ENCODE results near the gene XPO5. TPM values are rescaled to one million over a fixed set of nuclear protein-coding genes. Genes with fewer than 3 reads are reported as not detected.
"Not testable (repeated sequence)": the region's sequence is repeated elsewhere in the genome, so short reads cannot be mapped to it uniquely, and the experiment has no call there.

The XPO5 gene
- total RNA-seq, 1 experiment from 2014 or later: 42.2 TPM

DNA sequence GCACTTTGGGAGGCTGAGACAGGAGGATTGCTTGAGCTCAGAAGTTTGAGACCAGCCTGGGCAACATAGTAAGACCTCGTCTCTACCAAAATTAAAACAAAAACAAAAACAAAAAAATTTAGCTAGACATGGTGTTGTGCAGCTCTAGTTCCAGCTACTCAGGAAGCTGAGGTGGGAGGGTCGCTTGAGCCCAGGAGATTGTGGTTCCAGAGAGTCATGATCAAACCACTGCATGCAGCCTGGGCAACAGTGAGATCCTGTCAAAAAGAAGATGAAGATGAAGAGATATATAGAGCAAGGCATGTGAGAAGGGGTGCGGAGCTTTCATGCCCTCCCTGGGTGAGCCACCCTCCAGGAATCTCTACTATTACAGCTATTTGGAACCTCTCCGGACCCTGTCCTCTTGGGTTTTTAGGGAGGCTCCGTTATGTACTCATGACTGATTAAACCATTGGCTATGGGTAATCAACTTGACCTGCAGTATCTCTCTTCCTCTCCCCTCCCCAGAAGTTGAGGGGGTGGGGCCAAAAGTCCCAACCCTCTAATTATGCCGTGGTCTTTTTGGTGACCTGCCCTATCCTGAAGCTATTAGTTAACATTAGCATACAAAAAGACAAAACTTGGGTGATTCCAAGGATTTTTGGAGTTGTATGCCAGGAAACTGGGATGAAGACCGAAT, 9.2 kb upstream of the XPO5 start:
- peak; percentile 29 for DNase-seq (ENCODE audit: low read depth)

DNA sequence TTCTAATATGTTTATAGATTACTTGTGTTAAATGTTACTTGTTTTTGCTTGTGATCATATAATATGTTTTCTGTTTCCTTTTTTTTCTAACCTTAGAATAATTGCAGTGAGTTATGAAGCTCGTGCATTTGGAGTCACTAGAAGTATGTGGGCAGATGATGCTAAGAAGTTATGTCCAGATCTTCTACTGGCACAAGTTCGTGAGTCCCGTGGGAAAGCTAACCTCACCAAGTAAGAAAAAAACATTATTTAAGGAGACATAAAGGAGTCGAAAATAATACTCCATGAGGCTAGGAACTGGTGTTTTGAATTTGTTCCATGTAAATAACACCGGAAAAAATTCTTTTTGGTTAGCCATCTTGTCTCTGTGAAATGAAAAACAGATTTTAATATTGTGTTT, 7.1 kb upstream of the XPO5 start:
- DNase-seq (ENCODE audit: low read depth): no peak

DNA sequence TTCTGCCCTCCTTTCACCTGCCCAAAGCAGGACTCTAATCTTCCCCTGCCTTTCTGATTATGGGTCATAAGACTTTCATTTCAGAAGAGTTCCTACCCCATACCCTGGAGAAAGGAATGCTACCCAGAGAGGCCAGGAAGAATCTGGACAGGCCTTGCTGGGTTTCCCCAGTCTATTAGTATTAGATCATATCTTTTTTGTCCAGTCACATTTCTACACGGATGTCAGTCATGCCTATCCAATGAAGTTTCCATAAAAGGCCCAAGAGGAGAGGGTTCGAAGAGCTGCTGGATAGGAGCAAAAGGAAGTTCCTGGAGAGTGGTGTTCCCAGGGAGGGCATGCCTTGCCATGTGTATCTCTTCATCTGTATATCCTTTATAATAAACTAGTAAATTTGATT, 3.3 kb upstream of the XPO5 start:
- peak; percentile 41 for DNase-seq (ENCODE audit: low read depth)

DNA sequence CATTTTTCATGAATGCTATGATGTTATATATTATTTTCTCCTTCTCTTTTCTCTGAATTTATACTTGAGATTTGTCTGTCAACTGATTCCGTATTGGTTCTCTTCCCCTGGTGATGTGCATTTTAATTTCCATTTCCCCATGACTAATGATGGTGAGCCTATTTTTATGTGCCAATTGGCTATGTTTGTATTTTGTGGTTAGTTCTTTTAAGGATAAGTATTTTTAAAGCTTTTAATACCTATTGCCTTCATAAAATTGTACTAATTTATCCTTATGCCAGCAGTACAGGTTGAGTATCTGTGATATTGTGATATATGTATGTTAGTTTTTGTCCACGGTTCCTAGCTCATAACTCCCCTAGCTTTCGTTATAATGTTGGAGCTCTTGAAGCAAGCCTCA, 2.9 kb upstream of the XPO5 start:
- DNase-seq (ENCODE audit: low read depth): peak; percentile 40

DNA sequence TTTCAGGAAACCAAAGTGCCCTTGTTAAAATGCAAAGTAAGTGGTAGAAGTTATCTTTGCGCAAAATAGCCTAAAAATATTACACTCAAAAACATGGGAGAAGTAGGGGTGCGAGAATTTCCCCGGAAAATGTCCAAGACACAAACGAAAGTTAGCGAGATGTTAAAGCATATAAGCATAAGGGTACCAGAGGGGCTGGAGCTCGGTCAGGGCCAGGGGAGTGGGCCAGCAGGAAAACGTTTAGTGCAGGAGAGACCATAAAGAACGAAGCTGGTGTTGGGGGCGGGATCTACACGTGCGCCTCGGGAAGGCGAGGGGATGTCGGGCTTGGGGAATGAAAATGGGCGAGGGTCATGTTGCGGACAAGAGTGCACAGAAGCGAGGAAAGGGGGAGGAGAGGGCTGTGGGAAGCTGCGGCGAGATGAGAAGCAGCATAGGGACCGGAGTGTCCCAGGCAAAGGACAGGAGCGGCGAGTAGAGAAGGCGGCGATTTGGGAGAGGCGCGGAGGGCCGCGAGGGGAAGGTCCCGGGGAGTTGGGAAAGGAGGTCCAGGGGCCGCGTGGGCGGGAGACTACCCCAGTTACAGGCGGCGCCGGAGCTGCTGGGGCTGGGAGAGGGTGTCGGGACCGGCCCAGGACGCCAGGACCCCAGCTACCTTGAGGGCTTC, 600 bp downstream of the XPO5 start:
- DNase-seq (ENCODE audit: low read depth): peak; percentile 45

DNA sequence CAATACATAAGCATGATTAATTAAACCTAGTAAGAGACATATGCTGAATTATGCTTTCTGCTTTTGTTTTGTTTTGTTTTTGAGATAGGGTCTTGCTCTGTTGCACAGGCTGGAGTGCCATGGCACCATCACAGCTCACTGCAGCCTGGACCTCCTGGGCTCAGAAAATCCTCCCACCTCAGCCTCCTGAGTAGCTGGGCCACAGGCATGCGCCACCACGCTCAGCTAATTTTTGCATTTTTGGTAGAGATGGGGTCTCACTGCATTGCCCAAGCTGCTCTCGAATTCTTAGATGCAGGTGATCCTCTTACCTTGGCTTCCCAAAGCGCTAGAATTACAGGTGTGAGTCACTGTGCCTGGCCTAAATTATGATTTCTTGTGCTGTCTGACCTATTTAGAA, 3.8 kb downstream of the XPO5 start:
- DNase-seq (ENCODE audit: low read depth): no peak

DNA sequence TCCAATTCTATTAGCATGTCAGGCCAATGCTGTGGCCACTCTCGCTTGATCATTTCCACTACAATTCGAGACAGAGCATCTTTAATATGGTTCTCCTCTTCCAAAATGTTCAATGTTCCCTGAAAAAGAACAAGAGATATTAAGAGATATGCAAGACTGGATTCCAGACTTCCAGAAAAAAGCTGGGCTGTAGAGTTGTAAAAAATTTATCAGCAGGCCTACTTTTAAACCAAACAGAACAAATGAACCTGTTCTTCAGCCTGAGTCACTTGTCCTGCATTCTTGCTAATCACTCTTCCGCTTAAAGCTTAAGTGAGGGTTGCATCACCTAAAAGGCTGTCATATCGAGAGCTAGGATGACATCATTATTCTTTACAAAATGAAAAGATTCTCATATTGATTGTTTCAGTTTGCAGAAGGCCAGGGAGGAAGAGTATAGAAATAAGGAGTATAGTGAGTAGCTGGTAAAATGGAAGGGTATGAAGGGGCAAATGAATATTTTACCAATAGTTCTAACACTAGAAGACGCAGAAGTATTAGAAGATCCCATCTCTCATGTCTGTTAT, 4.9 kb downstream of the XPO5 start:
- DNase-seq (ENCODE audit: low read depth): peak; percentile 5

DNA sequence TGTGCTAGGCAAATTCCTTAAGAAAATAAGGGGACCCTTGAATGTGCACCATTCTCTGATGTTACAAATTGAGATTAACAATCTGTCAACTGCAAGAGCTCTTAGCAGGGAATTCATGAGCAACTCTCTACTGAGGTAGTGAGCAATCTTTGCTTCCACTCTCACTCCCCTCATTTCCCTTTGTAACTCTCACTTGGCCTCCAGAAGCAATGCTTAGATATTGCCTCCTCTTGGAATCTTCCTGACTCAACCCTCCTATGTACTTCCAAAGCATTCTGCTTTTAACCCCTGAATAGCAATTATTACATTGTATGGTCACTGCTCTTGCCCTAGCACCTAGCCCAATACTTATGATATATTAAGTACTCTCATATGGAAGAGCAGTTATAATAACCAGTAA, 16.5 kb downstream of the XPO5 start:
- no peak for DNase-seq (ENCODE audit: low read depth)

DNA sequence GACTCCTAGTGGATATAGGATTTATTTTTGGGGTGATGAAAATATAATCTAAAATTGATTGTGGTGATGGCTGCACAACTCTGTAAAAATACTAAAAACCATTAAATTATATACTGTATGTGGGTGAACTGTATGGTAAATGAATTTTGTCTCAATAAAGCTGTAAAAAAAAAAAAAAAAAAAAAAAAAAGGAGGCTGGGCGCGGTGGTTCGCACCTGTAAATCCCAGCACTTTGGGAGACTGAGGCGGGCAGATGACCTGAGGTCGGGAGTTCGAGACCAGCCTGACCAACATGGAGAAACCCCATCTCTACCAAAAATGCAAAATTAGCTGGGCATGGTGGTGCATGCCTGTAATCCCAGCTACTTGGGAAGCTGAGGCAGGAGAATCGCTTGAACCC, 18.2 kb downstream of the XPO5 start:
- not testable (repeated sequence) for DNase-seq (ENCODE audit: low read depth)

DNA sequence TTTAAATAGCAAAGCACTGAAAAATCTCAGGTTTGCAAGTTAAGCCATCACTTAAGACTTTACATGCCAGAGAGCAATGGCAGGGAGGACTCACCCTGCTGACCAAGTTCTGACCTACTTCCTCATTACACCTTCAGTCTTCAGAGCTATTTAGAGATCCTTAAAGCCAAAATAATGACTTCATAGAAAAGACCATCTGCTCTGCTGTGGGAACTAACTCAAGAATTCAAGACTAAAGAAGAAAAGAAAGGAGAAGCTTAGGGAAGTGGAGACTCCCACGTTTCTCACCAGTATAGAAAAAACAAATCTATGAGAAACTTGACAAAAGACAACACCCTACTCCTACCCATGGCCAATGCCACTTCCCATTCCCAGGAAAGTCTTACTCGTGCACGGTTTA, 28.6 kb downstream of the XPO5 start:
- DNase-seq (ENCODE audit: low read depth): no peak

DNA sequence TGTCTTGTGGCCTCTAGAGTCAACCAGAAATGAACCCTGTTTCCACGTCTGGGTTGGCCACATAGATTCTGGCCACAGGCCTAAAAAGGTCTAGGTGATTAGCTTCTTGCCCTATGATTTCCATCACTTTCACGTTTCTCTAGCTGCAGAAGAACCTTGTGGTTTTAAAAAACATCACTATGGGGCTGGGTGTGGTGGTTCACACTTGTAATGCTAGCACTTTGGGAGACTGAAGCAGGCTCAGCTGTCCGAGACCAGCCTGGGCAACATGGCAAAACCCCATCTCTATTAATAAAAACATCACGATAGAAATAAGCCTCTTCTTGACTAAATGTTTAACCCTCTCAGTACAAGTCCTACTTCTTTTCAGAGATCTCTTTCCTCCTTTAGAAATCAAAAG, 31.4 kb downstream of the XPO5 start:
- DNase-seq (ENCODE audit: low read depth): no peak

DNA sequence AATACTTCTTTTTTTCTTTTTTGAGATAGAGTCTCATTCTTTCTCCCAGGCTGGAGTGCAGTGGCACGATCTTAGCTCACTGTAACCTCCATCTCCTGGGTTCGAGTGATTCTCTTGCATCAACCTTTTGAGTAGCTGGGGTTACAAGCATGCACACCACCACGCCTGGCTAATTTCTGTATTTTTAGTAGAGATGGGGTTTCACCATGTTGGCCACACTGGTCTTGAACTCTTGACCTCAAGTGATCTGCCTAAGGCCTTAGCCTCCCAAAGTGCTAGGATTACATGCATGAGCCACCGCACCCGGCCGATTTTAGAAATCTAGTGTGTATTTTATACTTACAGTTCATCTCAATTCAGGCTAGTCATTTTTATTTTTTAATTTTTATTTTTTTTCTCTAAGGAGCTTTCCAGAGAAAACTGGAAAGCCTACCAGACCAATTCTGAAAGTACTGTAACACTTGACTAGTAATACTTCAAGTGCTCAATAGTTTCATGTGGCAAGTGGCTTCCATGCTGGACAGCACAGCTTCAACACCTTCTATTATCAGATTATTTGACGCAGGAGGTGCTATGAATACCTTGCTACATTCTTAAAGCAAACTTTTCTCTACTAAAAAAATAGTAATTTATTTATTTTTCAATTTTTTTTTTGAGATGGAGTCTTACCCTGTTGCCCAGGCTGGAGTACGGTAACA, 33.9 kb downstream of the XPO5 start:
- no peak for DNase-seq (ENCODE audit: low read depth)

DNA sequence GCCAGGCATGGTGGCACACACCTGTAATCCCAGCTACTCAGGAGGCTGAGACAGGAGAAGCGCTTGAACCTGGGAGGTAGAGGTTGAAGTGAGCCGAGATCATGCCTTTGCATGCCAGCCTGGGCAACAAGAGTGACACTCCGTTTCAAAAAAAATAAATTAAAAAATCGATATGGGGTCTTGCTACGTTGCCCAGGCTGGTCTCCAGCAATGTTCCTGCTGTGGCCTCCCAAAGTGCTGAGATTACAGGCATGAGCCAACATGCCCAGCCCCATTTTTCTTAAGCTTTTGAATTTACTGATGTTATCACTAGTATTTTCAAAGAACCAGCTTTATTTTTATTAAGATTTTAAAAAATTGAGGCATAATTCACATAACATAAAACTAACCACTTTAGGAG, 35.3 kb downstream of the XPO5 start:
- no peak for DNase-seq (ENCODE audit: low read depth)

DNA sequence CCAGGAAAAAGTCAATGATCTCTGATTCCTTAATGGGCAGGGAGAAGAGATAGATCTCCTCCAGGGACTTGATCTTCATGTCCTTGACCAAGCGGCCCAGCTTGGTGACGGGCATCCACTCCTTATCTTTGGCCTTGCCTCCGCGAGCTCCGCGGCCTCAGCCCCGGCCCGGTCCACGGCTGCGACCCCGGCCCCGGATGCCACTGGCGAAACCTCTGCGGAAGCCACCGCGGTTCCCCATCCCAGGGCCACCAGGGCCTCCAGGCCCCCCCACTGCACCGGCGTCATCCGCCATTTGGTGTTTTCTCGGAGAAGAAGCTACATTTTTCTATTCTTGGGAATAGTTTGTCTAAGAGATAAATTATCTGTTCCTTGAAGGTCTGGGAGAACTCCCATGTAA, 36.4 kb downstream of the XPO5 start:
- DNase-seq (ENCODE audit: low read depth): not testable (repeated sequence)

DNA sequence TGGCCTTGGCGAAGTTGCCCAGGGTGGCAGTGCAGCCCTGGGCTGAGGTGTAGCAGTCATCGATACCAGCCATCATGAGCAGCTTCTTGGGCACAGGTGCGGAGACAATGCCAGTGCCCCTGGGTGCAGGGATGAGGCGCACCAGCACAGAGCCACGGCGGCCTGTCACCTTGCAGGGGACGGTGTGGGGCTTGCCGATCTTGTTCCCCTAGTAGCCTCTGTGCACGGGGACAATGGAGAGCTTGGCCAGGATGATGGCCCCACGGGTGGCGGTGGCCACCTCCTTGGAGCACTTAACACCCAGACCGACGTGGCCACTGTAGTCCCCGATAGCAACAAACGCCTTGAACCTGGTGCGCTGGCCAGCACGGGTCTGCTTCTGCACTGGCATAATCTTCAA, 36.9 kb downstream of the XPO5 start:
- DNase-seq (ENCODE audit: low read depth): not testable (repeated sequence)

DNA sequence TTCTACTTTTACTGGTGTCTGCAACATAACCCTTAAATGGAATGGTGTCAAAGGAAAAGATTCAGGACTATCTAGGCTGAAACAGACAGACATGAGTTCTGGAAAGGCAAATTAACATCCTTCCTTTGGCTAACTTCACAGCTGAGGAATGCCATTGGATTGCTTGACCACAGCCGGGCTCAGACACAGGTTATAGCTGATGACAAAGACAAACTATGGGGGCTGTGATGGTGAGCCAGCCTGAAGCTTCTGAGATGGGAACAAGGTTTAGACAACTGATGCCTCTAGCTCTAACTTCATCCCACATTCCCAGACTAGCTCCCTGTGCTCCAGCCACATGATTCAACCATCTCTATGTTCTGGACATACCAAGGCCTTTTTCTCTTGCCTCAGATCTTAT, 43.6 kb downstream of the XPO5 start:
- no peak for DNase-seq (ENCODE audit: low read depth)

DNA sequence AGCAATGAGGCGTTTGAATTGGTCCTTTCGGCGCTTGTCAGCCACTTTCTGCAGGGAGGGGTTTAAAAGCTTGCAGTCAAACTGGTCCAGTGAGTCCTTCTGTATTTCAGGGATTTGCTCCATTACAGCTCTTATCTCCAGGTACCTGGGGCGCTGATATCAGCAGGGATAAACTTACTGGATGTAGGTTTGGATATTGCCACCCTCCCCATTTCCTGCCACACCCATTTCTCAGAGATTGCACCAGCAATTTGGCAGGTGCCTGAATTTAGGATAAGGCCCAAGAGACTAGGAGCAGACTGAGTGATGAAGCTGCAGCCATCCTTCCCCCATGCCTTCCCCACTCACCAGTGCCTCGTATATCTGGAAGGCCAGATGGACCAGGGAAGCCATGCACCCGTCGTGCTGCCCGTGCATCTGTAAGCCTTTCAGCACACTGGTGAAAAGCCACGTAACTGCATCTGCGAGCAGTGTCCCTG, 51.3 kb downstream of the XPO5 start:
- no peak for DNase-seq (ENCODE audit: low read depth)

DNA sequence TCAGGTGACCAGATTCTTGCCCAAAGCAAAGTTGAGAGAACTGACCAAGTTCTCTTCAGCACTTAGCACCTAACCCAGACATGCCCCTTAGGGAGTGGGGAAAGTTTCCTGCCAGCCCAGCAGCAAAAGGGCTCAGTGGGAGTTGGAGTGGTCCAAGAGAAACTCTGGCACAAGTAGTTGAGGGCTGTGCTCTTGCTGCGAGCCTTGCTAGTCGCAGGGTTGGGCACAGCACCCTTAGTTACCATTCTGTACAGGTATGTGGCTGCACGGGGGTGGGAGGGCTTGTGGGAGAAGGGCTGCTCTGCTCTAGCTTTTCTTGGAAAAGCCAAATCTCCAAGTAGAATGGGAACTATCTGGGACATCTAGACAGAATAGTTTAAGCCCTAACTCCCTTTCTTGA, 52.6 kb downstream of the XPO5 start:
- DNase-seq (ENCODE audit: low read depth): no peak

DNA sequence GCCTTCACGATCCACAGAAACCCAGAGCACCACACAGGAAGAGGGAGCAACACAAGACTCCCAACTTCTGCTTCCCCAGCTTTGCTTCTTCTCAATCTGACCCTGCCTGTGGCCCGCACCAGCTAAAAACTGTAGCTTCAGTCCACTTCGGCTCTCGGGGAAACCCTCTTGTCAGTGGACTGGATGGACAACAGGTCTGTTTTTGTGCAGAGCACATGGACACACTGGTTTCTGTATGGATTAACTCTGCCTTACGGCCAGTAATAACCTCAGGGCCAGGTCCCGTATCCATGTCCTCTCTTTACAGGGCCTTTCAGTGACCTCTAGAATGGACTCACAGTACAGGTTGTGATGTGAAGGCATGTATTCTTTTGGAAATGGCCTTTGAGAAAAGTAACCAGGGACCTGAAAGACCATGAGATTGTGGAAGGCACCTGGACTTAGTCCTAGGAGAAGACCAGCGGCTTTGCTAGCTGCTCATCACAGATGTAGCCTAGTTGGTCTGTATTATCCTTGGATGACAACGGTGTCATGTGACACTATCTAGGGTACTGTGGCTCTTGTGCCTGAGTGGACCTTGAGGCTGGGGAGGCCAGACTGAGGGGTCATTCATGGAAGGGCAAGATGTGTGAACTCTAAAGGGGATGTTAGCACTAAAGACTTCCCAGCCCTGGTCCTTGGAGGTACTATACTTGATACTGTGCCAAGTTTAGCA, 53.1 kb downstream of the XPO5 start:
- DNase-seq (ENCODE audit: low read depth): no peak

DNA sequence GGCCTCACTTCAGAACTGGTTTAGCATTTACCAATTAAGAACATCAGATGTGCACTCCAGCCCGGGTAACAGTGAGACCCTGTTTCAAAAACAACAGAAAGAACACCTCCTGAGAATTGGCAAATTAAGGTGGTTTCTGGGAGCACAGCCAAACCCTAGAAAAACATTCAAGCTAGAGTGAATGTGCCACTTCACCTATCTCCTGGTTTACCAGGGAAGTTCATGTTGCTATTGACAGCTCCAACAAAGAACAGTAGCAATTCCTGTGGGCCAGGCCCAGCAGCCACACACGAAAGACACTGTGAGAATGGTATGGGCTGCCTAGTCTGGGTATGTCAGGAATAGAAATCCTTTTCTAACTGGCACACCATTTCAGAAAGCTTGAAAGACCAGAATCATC, 54.0 kb downstream of the XPO5 start:
- DNase-seq (ENCODE audit: low read depth): no peak

DNA sequence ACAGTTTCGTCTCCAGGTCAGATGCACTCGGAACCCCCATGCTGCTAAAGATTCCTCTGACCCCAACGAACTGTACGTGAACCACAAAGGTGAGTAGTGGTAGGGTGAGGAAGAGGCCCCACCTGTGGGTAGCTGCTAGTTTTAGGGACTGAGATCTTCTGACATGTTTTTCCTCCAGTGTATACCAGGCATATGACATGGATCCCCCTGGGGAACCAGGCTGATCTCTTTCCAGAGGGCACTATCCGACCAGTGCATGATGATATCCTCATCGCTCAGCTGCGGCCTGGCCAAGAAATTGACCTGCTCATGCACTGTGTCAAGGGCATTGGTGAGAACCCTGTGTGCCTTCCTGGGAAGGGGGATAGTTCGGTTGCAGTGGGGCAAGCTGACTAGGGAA, 55.7 kb downstream of the XPO5 start:
- DNase-seq (ENCODE audit: low read depth): no peak

All from M059J (cell line).